Measurements from ENCODE around the gene IRF4.

Gene IRF4

DNA sequence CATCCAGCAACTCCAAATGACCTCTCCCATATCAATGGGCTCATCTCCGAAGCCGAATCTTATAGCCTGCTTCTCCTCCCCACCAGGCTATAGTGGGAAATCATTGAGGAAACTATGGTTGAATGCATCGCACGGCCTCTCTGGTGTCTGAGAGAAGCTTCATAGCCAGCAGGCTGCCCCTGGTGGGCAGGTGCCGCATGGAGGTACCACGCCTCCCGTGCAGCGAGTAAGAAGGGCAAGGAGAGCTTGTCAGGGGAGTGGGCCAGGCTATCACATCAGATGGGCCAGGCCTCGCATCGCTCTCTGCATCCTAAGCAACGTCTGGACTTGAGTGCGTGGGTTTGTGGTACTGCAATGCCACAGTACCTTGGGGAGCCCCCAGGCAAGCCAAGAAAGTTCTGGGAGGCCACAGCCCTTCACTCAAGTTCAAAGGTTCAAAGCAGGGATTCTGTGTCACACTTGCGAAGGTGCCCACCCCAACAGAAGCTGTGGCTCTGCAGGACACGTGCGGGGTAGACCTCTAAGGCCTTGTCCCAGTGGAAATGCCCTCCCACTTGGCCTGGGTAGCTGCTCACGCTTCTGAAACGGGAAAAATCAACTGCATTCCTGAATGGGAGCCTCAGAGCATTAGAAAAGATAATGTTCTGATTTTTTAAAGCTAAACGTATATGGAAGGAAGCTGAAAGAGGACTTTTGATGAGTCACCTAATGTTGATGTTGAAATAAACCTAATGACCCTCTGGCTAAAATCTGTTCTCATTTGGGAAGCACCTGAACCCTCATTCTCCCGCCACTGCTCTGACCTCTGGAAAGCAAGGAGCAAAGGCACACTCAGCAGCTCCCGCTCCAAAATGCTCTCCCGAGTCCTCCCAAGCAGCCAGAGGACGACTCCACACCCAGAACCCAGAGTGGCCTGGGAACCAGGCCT, 8.4 kb upstream of the IRF4 start:
- no peak for DNase-seq

DNA sequence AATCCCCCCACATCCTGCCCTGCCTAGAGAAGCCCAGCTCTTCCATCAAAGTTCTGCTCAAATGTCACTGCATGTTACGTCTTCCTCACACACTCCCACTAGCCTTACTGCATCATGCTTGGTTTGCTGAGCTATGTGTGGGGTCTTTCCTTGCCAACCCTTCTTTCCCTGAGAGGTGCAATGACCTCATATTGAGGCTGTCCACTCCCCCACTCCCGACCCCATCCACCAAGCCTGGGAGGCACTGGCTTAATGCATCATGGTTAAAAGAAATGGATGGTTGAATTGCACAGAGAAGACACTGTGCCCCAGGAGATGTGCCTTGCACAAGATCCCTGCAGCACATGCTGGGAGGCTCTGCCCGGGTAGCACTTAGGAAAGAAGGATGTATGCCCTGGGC, 7.7 kb upstream of the IRF4 start:
- DNase-seq, result no peak

DNA sequence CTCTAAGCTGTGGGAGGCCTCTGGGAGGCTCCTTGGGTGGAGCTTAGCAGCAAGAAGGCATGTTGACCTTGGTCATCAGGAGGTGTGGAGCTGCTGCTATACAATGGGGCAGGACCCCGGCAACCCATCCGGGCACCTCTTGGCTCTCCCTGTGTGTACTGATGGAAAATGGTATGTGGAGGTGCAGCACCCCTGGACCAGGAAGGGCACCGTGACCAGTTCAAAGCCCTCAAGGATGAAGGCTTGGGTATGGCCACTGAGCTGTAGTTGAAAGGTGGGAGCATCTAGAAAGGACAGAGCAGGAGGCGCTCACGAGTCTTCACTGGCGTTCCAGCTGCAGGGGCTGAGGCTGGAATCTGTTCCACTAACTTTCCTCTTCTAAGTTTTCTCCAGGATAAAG, 6.7 kb upstream of the IRF4 start:
- no peak for DNase-seq

DNA sequence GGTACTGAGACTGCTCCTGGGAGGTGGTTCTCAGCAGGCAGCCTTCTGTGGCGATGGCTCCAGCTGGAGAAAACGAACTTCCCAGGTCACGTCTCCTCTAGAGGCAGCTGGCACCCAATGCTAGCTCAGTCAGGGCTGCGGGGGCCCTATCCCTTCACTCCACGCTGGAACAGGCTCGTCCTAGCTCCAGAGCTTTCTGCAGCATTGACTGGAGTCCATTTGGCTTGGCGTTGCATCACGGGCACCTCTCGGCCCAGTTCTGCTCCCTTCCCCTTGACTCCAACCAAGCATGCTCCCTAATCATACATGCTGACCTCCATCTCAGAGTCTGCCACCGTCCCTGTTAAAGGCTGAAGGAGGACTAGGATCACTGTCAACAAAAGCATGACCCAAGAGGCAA, 5.9 kb upstream of the IRF4 start:
- DNase-seq, result no peak

DNA sequence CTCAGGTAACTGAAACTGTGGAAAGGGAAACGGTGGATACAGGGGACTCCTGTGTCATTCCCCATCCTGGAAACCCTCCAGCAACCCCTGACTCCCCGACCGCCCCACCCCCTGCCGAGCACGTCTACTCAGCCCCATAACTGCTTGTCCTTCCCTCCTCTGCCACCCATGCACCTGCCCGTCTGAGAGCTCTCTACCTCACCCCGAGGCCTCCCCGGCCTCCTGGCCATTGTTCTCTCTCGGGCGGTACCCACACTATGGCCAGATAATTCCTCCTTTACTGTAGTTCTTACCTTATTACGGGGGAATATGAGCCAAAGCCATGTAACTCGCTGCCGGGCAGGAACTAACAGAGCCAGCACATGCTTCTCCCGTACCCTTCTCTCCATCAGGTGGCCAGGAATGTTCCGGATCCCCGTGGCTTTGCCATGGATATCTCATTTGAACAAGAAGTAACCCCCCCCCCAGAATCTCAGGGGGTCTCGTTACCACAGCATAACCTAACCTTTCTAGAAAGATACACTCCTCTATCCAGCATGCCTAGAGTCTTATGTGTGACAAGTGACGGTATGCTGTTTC, 4.8 kb upstream of the IRF4 start:
- DNase-seq, result no peak

DNA sequence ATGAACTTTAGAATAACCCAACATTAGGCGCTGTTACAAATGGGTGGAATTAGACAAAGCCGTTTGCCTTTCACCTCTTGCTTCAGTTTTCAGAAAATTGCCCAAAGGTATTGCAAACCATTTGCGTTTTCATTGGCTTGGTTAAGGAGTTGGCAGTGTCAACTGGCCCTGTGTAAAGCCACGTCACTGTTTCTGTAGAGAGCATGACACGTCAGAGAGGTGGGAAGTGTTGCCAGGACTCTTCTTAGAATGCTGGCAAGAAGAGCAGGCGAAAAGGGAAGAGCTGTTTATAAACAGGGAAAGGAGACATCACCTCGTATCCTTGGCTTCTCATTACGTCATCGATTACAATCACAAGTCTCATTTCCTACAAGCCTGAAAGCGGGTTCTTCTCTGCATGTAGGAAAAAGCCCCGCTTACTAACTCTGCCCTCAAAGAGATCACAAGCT, 4.2 kb upstream of the IRF4 start:
- DNase-seq, result no peak

DNA sequence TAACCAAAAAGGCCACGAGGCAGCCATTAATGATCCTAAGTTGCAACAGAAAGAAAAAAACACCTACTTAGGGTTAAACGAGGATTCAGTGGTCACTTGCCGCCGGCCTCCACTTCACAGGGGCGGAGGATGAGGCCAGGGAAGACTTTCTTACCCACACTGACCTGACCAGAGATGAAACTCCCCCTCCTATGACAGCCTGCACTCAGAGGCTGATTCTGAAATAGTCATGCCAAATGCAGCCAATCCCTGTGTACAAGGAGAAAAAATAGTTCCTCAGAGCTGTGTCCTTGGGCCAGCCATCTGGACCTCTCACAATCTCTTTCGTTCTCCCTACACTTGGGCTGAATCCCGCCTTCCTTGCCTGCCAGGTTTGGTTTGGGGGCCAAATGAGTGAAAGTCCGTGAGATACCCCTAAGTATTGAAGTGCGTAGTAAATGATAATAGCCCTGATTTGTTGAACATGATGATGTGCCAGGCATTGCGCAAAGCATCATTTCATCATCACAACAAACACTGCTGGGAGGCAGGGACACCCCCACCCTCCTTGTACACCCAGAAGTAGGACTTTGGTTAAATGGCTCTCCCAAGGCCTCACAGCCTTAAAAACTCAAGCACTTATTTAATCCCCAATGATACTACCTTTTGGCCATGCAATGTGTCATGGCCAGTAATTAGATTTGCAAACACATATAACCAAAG, 3.2 kb upstream of the IRF4 start:
- DNase-seq, result no peak

DNA sequence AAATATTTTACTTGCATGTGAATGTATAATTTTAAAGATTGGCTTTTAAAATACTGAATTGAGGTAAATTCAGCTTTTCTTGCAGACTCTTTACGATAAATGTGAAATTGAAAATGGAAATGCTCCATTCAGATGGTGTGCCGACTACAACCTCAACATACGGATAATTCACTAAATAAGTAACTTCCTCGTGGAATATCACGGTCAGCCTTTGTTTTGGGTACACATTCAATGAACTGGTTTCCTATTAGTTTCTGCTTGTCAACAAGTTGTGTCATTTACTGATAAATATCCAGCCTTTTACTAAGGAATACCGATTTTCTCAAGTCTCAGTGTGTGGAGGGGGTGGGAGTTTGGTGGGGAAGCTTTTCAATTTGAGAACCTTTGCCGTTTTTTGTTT, 2.4 kb upstream of the IRF4 start:
- no peak for DNase-seq

DNA sequence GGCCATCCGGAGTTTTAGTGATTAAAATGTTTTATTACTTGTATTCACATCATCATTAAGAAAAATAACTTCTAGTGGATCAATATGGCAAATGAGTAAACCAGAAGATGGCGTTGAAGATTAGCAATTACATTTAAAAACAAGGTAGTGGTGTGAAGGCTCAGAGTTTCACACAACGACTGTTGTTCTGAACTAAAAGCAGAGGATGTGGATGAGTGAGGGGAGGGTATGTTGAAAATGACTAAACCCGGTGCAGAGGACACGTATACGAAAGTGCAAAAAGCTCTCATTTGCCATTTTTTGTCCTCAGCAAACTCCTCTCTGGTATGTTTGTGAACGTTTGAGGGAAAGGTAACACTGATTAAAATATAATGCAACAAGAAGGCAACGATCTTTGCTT, 1.9 kb upstream of the IRF4 start:
- no peak for DNase-seq

DNA sequence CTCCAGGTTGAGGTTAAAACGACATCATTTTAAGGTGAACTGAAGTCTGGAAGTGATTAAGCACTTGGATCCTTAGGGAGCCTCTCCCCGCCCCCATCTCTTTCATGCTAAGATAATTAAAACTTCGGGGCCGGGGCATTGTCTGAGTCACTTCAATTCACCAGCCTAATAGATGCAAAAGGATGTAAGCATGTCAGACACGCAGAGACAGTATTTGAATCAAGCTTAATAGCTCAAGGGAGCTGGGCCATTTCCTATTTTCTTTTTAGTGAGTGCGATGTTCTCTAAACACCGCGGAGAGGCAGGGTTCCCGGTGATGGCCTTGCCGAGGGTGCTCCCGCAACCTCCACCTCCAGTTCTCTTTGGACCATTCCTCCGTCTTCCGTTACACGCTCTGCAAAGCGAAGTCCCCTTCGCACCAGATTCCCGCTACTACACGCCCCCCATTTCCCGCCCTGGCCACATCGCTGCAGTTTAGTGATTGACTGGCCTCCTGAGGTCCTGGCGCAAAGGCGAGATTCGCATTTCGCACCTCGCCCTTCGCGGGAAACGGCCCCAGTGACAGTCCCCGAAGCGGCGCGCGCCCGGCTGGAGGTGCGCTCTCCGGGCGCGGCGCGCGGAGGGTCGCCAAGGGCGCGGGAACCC, 516 bp upstream of the IRF4 start:
- DNase-seq, result no peak

DNA sequence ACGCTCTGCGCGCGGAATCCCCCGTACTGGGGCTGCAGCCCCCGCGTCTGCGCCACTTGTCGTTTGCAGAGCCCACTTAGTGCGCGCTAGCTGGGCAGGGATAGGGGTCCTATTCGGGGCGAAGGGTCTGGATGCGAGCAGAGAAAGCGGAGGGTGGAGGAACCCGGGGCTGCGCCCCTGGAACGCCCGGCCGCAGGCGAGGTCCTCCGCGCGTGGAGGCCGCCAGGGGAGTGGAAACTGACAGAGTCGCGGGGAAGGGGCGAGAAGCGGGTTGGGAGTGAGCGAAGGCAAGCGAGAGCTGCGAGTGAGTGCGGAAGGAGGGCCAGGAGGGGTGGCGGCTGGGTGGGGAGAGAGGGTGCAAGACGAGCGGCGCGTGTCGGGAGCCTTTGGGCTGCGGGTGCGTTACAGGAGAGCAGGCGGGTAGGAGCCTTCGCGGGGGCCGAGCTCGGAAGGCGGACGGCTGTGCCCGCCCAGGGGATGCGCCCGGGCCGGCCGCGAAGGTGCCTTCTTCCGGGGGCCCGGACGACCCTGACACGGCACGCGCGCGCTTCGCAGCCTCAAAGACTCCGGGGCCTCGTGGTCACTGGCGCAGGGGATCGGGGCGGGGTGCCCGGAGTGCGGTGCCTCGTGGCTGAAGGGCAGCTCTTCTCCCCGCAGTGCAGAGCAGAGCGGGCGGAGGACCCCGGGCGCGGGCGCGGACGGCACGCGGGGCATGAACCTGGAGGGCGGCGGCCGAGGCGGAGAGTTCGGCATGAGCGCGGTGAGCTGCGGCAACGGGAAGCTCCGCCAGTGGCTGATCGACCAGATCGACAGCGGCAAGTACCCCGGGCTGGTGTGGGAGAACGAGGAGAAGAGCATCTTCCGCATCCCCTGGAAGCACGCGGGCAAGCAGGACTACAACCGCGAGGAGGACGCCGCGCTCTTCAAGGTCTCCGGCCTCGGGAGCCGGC, 1.2 kb downstream of the IRF4 start:
- no peak for DNase-seq

DNA sequence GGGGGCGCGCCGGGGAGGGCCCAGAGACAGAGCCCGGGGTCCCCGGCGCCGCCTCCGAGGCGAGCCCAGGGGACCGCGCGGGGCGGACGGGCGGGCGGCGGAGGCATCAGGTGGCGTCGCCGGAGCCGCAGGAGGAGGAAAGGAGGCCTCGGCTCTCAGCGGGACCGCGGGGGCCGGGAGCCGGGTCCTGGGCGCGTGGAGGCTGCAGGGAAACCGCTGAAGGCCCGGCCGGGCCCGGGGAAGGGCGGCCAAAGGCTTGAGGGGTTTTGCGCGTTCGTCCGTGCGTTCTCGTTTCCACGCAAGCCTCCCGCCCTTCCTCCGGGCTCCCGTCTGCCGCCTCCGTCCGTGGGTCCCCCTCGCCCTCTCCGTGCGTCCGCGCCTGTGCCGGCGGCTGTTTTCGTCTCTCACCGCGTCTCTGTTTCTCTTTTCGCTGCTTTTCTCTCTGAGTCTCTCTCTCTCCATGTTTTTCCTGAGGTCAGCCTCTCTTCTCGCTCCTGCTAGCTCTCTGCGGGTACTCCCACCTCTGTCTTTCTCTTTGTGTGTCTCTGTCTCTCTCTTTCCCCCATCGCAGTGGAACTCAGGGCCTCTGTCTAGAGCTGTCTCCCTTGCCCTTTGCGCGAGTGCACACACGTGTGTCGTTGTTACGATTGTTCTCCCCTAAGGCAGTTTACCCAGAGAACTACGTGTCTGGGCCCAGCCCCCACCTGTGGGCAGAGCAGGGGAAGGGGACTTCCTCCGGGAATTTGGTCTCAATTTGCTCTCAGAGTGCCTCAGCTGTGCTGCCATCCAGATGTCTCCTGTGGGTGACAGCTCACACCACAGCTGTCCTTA, 2.1 kb downstream of the IRF4 start:
- DNase-seq, result no peak

DNA sequence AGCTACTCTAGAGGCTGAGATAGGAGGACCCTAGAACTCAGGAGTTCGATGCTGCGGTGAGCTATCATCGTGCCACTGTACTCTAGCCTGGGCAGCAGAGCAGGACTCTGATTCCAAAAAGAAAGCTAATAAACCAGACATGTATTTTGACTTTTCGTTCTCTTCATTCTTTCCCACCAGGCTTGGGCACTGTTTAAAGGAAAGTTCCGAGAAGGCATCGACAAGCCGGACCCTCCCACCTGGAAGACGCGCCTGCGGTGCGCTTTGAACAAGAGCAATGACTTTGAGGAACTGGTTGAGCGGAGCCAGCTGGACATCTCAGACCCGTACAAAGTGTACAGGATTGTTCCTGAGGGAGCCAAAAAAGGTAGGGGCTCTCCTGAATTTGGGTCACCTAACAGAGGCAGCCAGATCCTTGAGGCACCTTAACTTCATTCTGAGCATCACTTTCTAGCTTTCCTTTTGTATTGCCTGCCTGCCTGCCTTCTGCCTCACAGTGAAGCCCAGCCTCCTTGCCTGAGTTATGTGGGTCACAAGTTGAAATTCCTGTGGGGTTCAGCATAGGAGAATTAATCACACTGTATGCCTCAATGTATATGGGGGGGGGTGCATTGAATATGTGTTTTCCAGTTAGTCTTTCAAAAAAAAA, 3.2 kb downstream of the IRF4 start:
- DNase-seq, result no peak

DNA sequence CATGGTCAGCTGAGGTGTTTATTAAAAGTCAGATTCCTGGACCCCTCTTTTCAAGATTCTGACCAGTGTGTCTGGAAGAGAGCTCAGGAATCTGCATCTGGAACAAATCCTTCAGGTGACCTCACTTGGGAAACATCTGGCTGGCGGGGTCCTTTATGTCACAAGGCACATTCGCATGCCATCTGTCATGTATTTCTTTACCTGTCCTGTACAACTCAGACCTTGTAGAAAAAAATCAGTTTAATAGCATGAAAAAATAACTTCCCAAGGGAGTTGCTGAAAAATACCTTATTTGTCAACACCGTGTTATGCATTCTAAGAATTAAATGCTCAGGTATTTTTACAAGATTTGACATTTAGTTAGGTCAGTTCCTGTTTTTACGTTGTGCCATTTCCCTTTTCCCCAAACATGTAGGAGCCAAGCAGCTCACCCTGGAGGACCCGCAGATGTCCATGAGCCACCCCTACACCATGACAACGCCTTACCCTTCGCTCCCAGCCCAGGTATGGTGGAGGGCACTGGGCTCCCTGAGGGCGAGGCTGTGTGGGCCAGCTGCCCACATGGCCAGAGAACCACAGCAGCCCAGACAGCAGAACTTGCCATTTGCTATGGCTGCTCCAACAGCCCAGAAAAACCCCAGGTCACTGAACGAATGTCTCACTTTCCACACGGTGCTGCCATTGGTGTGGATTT, 4.0 kb downstream of the IRF4 start:
- DNase-seq, result no peak

DNA sequence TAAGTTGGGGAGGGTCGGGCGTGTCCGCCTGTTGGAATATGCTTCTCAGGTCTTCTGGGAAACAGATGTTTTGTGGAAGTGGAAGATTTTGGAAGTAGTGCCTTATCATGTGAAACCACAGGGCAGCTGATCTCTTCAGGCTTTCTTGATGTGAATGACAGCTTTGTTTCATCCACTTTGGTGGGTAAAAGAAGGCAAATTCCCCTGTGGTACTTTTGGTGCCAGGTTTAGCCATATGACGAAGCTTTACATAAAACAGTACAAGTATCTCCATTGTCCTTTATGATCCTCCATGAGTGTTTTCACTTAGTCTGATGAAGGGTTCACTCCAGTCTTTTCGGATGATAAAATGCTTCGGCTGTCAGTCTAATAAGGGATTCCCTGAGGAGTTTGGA, 4.6 kb downstream of the IRF4 start:
- no peak for DNase-seq

DNA sequence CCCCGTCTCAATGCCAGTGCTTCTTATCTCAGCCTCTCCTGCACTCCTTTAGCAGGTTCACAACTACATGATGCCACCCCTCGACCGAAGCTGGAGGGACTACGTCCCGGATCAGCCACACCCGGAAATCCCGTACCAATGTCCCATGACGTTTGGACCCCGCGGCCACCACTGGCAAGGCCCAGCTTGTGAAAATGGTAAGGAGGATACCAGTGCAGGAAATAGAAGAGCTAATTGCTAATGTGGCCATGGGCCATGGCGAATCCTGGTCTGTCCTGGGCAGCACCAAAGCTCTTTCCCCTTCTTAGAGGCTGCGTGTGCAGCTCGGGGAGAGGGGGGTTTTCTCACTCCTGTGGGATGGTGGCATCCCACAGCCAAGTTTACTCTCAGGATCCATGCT, 5.5 kb downstream of the IRF4 start:
- no peak for DNase-seq

DNA sequence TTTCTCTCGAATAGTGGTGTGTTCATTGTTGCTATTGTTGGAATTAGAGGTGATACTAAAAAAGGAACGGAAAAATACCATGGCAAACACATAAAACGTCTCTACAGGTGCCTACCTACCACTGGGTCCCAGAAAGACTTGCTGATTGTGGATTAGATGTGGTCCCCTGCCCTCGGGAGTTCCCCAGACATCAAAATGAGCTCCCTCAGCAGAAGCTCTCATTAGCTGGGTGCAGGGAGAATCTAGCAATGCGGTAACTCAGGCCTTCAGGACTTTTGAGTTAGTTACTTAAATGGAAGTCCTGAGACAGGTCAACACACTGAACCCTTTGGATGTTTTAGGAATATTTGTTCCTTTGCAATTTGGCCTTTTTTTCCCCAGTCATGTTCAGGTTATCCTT, 6.1 kb downstream of the IRF4 start:
- DNase-seq, result no peak

DNA sequence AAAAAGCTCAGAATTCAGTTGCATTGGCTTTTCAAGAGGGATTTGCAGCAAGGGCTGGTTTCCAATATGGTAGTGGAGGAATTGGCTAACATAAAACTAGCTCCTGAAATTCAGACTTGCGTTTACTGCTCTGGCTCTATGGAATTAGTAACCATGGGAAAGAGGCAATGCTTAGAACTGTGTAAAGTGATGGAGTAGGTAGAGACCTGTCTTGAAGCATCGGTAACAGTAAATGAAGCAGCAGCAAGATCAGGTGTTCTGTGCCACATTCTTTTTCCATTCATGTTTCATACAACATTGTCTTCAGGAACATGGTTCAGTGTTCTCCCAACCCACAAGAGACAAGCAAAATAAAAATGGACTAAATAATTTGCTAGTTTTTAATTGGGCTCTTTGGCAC, 6.5 kb downstream of the IRF4 start:
- no peak for DNase-seq

DNA sequence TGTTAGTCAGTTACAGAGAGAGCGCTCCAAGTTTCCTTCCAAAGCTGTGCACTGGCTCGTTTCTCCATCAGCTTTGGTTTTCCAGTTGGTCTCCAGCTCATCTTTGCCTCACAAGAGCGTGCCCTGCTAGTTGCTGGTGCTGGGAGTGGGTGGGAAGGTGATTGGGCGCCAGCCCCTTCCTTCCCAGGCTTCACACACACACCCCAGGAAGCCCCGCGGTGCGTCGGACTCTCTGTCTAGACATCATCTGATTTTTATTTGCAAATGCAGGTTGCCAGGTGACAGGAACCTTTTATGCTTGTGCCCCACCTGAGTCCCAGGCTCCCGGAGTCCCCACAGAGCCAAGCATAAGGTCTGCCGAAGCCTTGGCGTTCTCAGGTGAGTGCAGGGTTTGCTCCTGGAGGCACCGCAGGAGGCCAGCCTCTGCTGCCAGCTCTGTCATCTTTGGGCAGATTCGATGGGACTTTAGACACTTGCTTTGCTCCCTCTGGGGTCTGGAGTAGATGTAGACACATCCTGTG, 7.1 kb downstream of the IRF4 start:
- DNase-seq, result no peak

All from effector CD4-positive, alpha-beta T cell (primary cell).